Keratinocyte (primary cell): ENCODE measurements around the gene SIK2. TPM values are rescaled to one million over a fixed set of nuclear protein-coding genes. Genes with fewer than 3 reads are reported as not detected.
A peak's percentile ranks its signal among the peaks of the same experiment; 100 is the strongest.

ENCODE experiments used
- DNase-seq: peaks from one replicate; pipeline ENCODE4 v3.0.0-alpha.2; 2011; ENCODE audit warnings: low read depth, missing footprints, low spot score
- FAIRE-seq: peaks from 2 replicates; lab custom pipeline; 2011; peaks lifted over from hg19 to GRCh38; lab: Jason Lieb, UNC
- H2AFZ ChIP-seq: 2 replicates; pipeline ENCODE4 v1.6.0; 2012; ENCODE audit warnings: low read length, control low read depth, inconsistent platforms; ENCODE audit not compliant: control insufficient read depth
- H3K27ac ChIP-seq: 2 replicates; pipeline ENCODE4 v1.5.1; 2011; ENCODE audit warnings: low read length; ENCODE audit not compliant: control insufficient read depth, insufficient read depth
- H3K27me3 ChIP-seq: 3 replicates; pipeline ENCODE4 v1.6.0; 2011; ENCODE audit warnings: low read length; ENCODE audit not compliant: control insufficient read depth, insufficient read depth; ENCODE audit errors: extremely low read depth
- H3K36me3 ChIP-seq, 2 experiments: 2 replicates in 1 of 2; 3 replicates in 1 of 2; pipeline ENCODE4 v1.5.1; 2011; ENCODE audit warnings: low read length in 2 of 2, mild to moderate bottlenecking in 1 of 2; ENCODE audit not compliant: control insufficient read depth in 2 of 2, insufficient read depth in 2 of 2; ENCODE audit errors: extremely low read depth in 1 of 2
- H3K4me1 ChIP-seq: 3 replicates; pipeline ENCODE4 v1.5.1; 2011; ENCODE audit warnings: low read length; ENCODE audit not compliant: control insufficient read depth, insufficient read depth; ENCODE audit errors: extremely low read depth
- H3K4me2 ChIP-seq: 3 replicates; pipeline ENCODE4 v1.6.0; 2011; ENCODE audit warnings: low read depth, low read length; ENCODE audit not compliant: control insufficient read depth, insufficient read depth; ENCODE audit errors: extremely low read depth
- H3K4me3 ChIP-seq, 3 experiments: fragments of 200-600 bp in 1 of 3; sonication (generic) in 1 of 3; 2 replicates in 2 of 3; 3 replicates in 1 of 3; pipeline ENCODE4 v1.5.1; 2011 to 2016; ENCODE audit warnings: low read length in 3 of 3, mild to moderate bottlenecking in 3 of 3, control low read depth in 2 of 3, inconsistent platforms in 1 of 3, low read depth in 1 of 3, mixed read lengths in 1 of 3, mixed run types in 1 of 3, moderate library complexity in 1 of 3; ENCODE audit not compliant: control insufficient read depth in 2 of 3, insufficient read depth in 2 of 3; ENCODE audit errors: extremely low read depth in 1 of 3
- H3K79me2 ChIP-seq: 2 replicates; pipeline ENCODE4 v1.6.0; 2012; ENCODE audit warnings: low read length; ENCODE audit not compliant: control insufficient read depth, insufficient read depth
- H3K9ac ChIP-seq: 3 replicates; pipeline ENCODE4 v1.6.0; 2011; ENCODE audit warnings: low read length; ENCODE audit not compliant: control insufficient read depth, insufficient read depth; ENCODE audit errors: extremely low read depth
- H3K9me1 ChIP-seq: 3 replicates; pipeline ENCODE4 v1.6.0; 2011; ENCODE audit warnings: low read length; ENCODE audit not compliant: control insufficient read depth, insufficient read depth; ENCODE audit errors: extremely low read depth
- H3K9me3 ChIP-seq: 2 replicates; pipeline ENCODE4 v1.5.1; 2012; ENCODE audit warnings: low read depth, low read length; ENCODE audit not compliant: control insufficient read depth
- H4K20me1 ChIP-seq: 3 replicates; pipeline ENCODE4 v1.6.0; 2011; ENCODE audit warnings: low read length; ENCODE audit not compliant: control insufficient read depth, insufficient read depth; ENCODE audit errors: extremely low read depth
- EZH2 ChIP-seq: IDR thresholded peaks from one replicate; pipeline ENCODE4 v1.6.1; 2012; ENCODE audit warnings: inconsistent platforms, mild to moderate bottlenecking, low read length, moderate library complexity
- dilution Hi-C: fragments of 300-500 bp; cut with MboI; formaldehyde crosslinking; loops from one replicate; pipeline ENCODE4 v1.7.0; 2020; ENCODE audit warnings: low sequenced_read_pairs; ENCODE audit not compliant: extremely low pct_ligation_motif_present
- polyA plus RNA-seq, 5 experiments: library from polyadenylated mRNA; depleted of rRNA in 3 of 5; stranded (reverse) in 3 of 5; stranded (forward) in 1 of 5; unstranded in 1 of 5; fragments of >200 nt; gene quantifications; 1 replicate in 1 of 5; 2 replicates in 3 of 5; 3 replicates in 1 of 5; pipeline versions ENCODE4 v1.2.1 to v1.2.3, GENCODE V29; 2011 to 2012; ENCODE audit warnings: missing spikeins in 2 of 5, low read depth in 1 of 5, low replicate concordance in 1 of 5
- TF ChIP-seq, protein P1 (sequence below), 3 experiments: IDR thresholded peaks in 1 of 3; conservative IDR thresholded peaks in 1 of 3; optimal IDR thresholded peaks in 1 of 3; 2 replicates in 2 of 3; 3 replicates in 1 of 3; pipeline versions ENCODE3 to v1.5.1; 2011; ENCODE audit warnings: low read length in 3 of 3, mild to moderate bottlenecking in 3 of 3, moderate library complexity in 2 of 3, control low read depth in 1 of 3, inconsistent platforms in 1 of 3; ENCODE audit not compliant: insufficient read depth in 2 of 3; ENCODE audit errors: extremely low read depth in 1 of 3

The SIK2 gene
- polyA plus RNA-seq, 1 donor (not counting 4 experiments of a cell fraction or from before 2014, with no cell fraction given), result 10.0 TPM

DNA sequence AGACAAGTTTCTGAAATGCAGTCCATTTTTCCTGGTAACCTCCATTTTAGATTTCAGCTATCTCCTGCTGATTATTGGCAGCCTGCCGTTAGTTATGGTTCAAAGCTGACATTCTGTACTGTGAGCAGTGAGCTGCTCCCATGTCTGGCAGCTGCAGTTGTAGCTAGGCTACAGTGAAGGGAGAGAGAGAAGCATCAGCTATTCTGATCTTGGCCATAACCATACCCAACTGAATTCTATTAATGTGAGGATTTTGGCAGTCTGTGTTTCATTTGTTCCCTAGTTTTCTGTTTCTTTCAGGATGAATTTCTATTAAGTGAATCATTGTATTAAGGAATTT is 33.4 kb downstream of the SIK2 start:
- peak; percentile 51 for FAIRE-seq
- Histone ChIP-seq H3K9me3 (no peaks in the 10 kb centered on the region), H3K4me1 (peaks cover 64% of the 10 kb centered on the region), H3K36me3 (no peaks in the 10 kb centered on the region), H3K9me1 (no peaks in the 10 kb centered on the region), H3K27me3 (no peaks in the 10 kb centered on the region), H3K9ac (no peak overlapping the region), H4K20me1 (no peaks in the 10 kb centered on the region), H3K27ac (peak overlapping the region; percentile 59), H3K4me2 (peak overlapping the region; percentile 46), H3K4me3 (peak overlapping the region in 1 of 3 experiments; percentile 17), H2AFZ (peak overlapping the region; percentile 11), H3K79me2 (peaks cover 12% of the 10 kb centered on the region)
- TF ChIP-seq EZH2, result no peak
- TF ChIP-seq, protein P1, sequence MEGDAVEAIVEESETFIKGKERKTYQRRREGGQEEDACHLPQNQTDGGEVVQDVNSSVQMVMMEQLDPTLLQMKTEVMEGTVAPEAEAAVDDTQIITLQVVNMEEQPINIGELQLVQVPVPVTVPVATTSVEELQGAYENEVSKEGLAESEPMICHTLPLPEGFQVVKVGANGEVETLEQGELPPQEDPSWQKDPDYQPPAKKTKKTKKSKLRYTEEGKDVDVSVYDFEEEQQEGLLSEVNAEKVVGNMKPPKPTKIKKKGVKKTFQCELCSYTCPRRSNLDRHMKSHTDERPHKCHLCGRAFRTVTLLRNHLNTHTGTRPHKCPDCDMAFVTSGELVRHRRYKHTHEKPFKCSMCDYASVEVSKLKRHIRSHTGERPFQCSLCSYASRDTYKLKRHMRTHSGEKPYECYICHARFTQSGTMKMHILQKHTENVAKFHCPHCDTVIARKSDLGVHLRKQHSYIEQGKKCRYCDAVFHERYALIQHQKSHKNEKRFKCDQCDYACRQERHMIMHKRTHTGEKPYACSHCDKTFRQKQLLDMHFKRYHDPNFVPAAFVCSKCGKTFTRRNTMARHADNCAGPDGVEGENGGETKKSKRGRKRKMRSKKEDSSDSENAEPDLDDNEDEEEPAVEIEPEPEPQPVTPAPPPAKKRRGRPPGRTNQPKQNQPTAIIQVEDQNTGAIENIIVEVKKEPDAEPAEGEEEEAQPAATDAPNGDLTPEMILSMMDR (optimal IDR thresholded peaks at IDR 0.05 in 1 of 3, IDR thresholded peaks at IDR 0.05 in 1 of 3, conservative IDR thresholded peaks at IDR 0.05 in 1 of 3; ENCODE audit: extremely low read depth in 1 of 3, insufficient read depth in 2 of 3, low read length in 3 of 3), result no peak
- dilution Hi-C loops, result no loop called here
- no peak for DNase-seq

DNA sequence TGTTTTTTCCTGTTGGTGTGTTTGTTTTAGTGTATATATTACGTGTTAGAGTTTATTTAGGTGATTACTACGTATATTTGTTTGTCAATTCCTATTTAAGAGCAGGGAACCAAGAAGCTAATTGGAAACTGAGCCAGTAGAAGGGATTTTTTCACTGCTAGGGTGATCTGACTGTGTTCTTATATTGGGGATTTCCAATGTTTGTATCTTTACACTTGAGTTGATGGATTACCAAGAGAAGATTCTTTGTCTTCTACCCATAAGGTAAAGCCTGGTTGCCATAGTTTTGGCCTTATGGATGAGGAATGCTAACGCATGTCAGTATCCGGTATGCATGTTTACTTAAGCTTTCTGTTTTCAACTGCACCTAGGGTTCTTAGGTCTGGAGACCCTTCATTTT is 35.6 kb downstream of the SIK2 start:
- Histone ChIP-seq H2AFZ (no peak overlapping the region), H3K36me3 (peaks cover 2 to 4% of the 10 kb centered on the region in 2 experiments), H4K20me1 (no peaks in the 10 kb centered on the region), H3K4me1 (peaks cover 49% of the 10 kb centered on the region), H3K4me2 (no peak overlapping the region), H3K9me3 (no peaks in the 10 kb centered on the region), H3K27ac (no peak overlapping the region), H3K4me3 (no peak overlapping the region), H3K79me2 (peaks cover 18% of the 10 kb centered on the region), H3K9ac (no peak overlapping the region), H3K9me1 (no peaks in the 10 kb centered on the region), H3K27me3 (no peaks in the 10 kb centered on the region)
- TF ChIP-seq, protein P1 (optimal IDR thresholded peaks at IDR 0.05 in 1 of 3, IDR thresholded peaks at IDR 0.05 in 1 of 3, conservative IDR thresholded peaks at IDR 0.05 in 1 of 3; ENCODE audit: extremely low read depth in 1 of 3, insufficient read depth in 2 of 3, low read length in 3 of 3), result no peak
- TF ChIP-seq EZH2, result no peak
- no peak for DNase-seq
- dilution Hi-C loops, result no loop called here
- FAIRE-seq, result no peak
